ENCODE data around the gene CAB39.

DNA sequence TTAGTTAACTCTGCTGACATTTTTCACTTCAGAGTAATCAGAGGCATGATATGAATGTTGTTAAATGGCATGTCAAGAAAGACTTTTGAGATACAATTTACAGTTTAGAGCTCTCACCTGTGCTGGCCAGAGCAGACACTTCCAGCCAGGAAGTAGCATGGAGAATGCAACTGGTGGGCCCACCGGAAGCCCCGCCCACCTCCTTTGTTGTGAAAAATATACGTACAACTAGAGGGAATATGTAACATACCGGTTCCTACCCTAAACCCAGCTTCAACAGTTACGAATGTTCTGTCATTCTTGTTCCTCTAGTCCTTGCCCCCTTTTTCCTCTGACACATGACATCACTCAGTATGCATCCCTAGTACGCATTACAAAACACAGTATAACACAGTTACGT is 81.9 kb downstream of the CAB39 start:
- no peak for TF ChIP-seq POLR2A (IDR thresholded peaks at IDR 0.05)
- TF ChIP-seq, protein P1, sequence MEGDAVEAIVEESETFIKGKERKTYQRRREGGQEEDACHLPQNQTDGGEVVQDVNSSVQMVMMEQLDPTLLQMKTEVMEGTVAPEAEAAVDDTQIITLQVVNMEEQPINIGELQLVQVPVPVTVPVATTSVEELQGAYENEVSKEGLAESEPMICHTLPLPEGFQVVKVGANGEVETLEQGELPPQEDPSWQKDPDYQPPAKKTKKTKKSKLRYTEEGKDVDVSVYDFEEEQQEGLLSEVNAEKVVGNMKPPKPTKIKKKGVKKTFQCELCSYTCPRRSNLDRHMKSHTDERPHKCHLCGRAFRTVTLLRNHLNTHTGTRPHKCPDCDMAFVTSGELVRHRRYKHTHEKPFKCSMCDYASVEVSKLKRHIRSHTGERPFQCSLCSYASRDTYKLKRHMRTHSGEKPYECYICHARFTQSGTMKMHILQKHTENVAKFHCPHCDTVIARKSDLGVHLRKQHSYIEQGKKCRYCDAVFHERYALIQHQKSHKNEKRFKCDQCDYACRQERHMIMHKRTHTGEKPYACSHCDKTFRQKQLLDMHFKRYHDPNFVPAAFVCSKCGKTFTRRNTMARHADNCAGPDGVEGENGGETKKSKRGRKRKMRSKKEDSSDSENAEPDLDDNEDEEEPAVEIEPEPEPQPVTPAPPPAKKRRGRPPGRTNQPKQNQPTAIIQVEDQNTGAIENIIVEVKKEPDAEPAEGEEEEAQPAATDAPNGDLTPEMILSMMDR (IDR thresholded peaks at IDR 0.05) = no peak
